HepG2 (cell line): Measurements from ENCODE around the gene IQSEC1.

Source experiments
- CTCF ChIP-seq: sonication (generic); formaldehyde crosslinking; IDR thresholded peaks from 2 replicates; pipeline ENCODE4 v1.5.0; 2020; ENCODE audit warnings: mild to moderate bottlenecking, missing genetic modification reagents, moderate library complexity
- DR1 ChIP-seq: sonication (generic); formaldehyde crosslinking; IDR thresholded peaks from 2 replicates; pipeline ENCODE4 v1.8.0; 2021; ENCODE audit warnings: mild to moderate bottlenecking, missing genetic modification reagents, inconsistent platforms
- EZH2 ChIP-seq: conservative IDR thresholded peaks from 2 replicates; pipeline ENCODE4 v1.6.1; 2012; ENCODE audit warnings: mild to moderate bottlenecking, low read depth, low read length, moderate library complexity
- FOXK1 ChIP-seq: sonication (generic); formaldehyde crosslinking; IDR thresholded peaks from 2 replicates; pipeline ENCODE4 v1.4.0; 2020; ENCODE audit warnings: low read depth, missing genetic modification reagents, borderline replicate concordance
- FOXM1 ChIP-seq: sonication (generic); formaldehyde crosslinking; IDR thresholded peaks from 2 replicates; pipeline ENCODE4 v1.5.0; 2020; ENCODE audit warnings: missing genetic modification reagents
- POLR2AphosphoS5 ChIP-seq: IDR thresholded peaks from 2 replicates; pipeline ENCODE4 v1.6.1; 2012; ENCODE audit warnings: low read depth, low read length
- SMYD3 ChIP-seq: sonication (generic); formaldehyde crosslinking; IDR thresholded peaks from 2 replicates; pipeline ENCODE4 v1.8.1; 2023; ENCODE audit warnings: mild to moderate bottlenecking, missing genetic modification reagents
- TOE1 ChIP-seq: sonication (generic); formaldehyde crosslinking; IDR thresholded peaks from 2 replicates; pipeline ENCODE4 v1.4.0; 2020; ENCODE audit warnings: mild to moderate bottlenecking, missing genetic modification reagents
- ZBTB25 ChIP-seq: IDR thresholded peaks from 2 replicates; pipeline ENCODE4 v1.6.1; 2018; ENCODE audit warnings: missing genetic modification reagents
- ZNF691 ChIP-seq: sonication (generic); formaldehyde crosslinking; IDR thresholded peaks from 2 replicates; pipeline ENCODE4 v1.4.0; 2020; ENCODE audit warnings: missing genetic modification reagents, low read depth, mild to moderate bottlenecking, borderline replicate concordance

GRCh38 chr3:13004376-13004775 lies 68.9 kb downstream of the IQSEC1 start:
- TF ChIP-seq FOXM1: no peak
- TF ChIP-seq CTCF (CRISPR knock-in tag): no peak
- TF ChIP-seq TOE1 (CRISPR knock-in tag): no peak
- TF ChIP-seq POLR2AphosphoS5: no peak
- TF ChIP-seq DR1: no peak
- TF ChIP-seq EZH2: no peak
- TF ChIP-seq FOXK1 (CRISPR knock-in tag): no peak
- no peak for TF ChIP-seq ZNF691 (CRISPR knock-in tag)
- no peak for TF ChIP-seq SMYD3 (CRISPR knock-in tag)
- no peak for TF ChIP-seq ZBTB25 (CRISPR knock-in tag)
